NT2/D1 (cell line): Measurements from ENCODE around the gene MRC2.

ENCODE experiments used
- DNase-seq: peaks from one replicate; pipeline ENCODE4 v3.0.0-alpha.2; 2011; ENCODE audit warnings: low read depth, low spot score
- H3K27me3 ChIP-seq: 2 replicates; pipeline ENCODE4 v1.6.0; 2011; ENCODE audit warnings: mild to moderate bottlenecking; ENCODE audit not compliant: insufficient read length, insufficient read depth
- H3K36me3 ChIP-seq: 2 replicates; pipeline ENCODE4 v1.6.1; 2011; ENCODE audit warnings: mild to moderate bottlenecking, low read length, mixed read lengths; ENCODE audit not compliant: insufficient read depth, insufficient read length
- H3K4me1 ChIP-seq: 2 replicates; pipeline ENCODE4 v1.5.1; 2011; ENCODE audit not compliant: insufficient read depth, insufficient read length
- H3K4me3 ChIP-seq: 2 replicates; pipeline ENCODE4 v1.5.1; 2011; ENCODE audit warnings: low read depth; ENCODE audit not compliant: insufficient read length
- H3K9ac ChIP-seq: 2 replicates; pipeline ENCODE4 v1.6.0; 2011; ENCODE audit warnings: low read depth; ENCODE audit not compliant: insufficient read length
- H3K9me3 ChIP-seq: 2 replicates; pipeline ENCODE4 v1.5.1; 2011; ENCODE audit warnings: mild to moderate bottlenecking, low read length; ENCODE audit not compliant: insufficient read depth
- SUZ12 ChIP-seq: IDR thresholded peaks from 2 replicates; pipeline ENCODE4 v1.6.1; 2011; ENCODE audit not compliant: insufficient read length, insufficient read depth; ENCODE audit errors: extremely low read depth
- YY1 ChIP-seq: IDR thresholded peaks from 2 replicates; pipeline ENCODE4 v1.6.1; 2011; ENCODE audit not compliant: insufficient read length, insufficient read depth
- ZNF274 ChIP-seq: IDR thresholded peaks from 2 replicates; pipeline ENCODE4 v1.6.1; 2011; ENCODE audit warnings: mild to moderate bottlenecking, low read depth, low read length

MRC2 gene

DNA sequence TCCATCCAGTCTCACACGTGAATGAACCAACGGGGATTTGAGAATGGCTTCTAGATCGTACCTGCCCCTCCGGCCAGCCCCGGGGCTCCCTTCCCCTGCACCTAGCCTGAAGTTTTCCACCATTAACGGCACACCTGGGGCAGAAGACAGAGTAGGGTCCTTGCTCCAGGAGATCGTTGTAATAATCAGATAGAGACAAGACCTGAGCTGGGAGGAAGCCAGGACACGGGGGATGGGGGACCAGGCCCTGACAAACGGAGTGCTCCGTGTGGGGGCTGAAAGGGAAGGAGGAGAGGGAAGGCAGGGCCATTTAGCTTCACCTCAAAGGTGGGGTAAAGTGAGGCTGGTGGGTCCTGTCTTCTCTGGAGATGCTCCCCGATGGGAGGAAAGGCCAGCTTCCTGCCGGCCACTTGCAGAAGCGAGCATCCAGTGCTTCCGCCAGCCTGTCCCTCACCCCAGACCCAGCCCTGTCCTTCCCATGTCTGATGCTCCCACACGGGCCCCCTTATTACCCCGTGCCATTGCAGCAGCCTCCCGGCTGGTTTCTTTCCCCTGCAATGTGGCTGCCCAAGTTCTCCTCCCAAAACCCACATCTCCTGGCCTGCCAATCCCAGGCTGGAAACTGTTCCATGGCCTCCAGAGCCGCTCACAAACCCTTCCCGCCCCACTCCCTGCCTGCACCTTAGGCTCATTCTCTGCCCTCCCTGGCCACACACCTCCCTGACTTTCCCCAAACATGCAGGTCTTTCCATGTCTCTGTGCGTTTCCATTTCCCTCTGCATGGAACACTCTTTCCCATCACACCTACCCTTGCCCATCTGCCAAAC is 79.3 kb downstream of the MRC2 start:
- TF ChIP-seq YY1 = no peak
- no peak for TF ChIP-seq SUZ12
- no peak for TF ChIP-seq ZNF274
- Histone ChIP-seq H3K9ac (no peak overlapping the region), H3K9me3 (peaks cover 19% of the 10 kb centered on the region), H3K36me3 (no peaks in the 10 kb centered on the region), H3K4me1 (peaks cover 23% of the 10 kb centered on the region), H3K4me3 (no peak overlapping the region), H3K27me3 (peaks cover 75% of the 10 kb centered on the region)
- no peak for DNase-seq

DNA sequence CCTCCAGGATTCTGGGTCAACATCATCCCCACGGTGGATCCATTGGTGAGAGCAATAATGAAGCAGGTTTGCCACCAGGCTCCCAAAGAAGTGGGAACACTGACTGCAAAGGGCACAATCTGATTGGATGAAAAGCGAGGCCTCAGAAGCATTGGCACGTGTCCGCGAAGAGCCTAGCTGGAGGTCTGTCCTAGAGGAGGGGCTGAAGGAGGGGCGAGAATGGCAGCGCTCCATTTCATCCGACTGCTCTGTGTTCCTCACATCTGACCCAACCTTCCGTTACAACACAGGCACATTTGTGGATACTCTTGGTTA is 79.9 kb downstream of the MRC2 start:
- H3K36me3 ChIP-seq = no peaks in the 10 kb centered on the region
- DNase-seq = no peak
- peaks cover 24% of the 10 kb centered on the region for H3K4me1 ChIP-seq
- no peak for TF ChIP-seq YY1
- no peak for TF ChIP-seq SUZ12
- no peak for TF ChIP-seq ZNF274
- peaks cover 73% of the 10 kb centered on the region for H3K27me3 ChIP-seq
- H3K9ac ChIP-seq = no peak overlapping the region
- no peak overlapping the region for H3K4me3 ChIP-seq
- peaks cover 19% of the 10 kb centered on the region for H3K9me3 ChIP-seq

DNA sequence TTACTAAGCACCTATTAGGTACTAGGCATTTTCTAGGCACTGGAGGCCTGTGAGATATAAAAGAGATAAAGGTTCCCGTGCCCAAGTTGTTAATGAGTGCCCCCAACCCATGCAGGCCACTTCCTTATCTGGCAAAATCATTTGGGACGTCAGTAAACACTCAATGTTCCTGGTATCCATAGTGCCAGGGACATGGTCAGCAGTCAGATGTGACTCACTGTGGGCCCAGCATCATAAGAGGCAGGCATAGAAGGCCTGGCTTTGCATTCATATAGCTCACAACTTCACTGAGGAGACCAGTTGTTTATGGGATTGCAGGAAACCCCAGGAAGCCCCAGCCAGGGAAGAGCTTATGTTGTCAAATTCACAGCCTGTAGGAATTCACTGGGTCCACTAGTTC is 81.1 kb downstream of the MRC2 start:
- no peak for TF ChIP-seq YY1
- no peak for TF ChIP-seq SUZ12
- TF ChIP-seq ZNF274 = no peak
- peaks cover 19% of the 10 kb centered on the region for H3K9me3 ChIP-seq
- no peaks in the 10 kb centered on the region for H3K36me3 ChIP-seq
- peaks cover 63% of the 10 kb centered on the region for H3K27me3 ChIP-seq
- H3K4me1 ChIP-seq = peaks cover 16% of the 10 kb centered on the region
- no peak for DNase-seq
- H3K4me3 ChIP-seq = no peak overlapping the region
- no peak overlapping the region for H3K9ac ChIP-seq

DNA sequence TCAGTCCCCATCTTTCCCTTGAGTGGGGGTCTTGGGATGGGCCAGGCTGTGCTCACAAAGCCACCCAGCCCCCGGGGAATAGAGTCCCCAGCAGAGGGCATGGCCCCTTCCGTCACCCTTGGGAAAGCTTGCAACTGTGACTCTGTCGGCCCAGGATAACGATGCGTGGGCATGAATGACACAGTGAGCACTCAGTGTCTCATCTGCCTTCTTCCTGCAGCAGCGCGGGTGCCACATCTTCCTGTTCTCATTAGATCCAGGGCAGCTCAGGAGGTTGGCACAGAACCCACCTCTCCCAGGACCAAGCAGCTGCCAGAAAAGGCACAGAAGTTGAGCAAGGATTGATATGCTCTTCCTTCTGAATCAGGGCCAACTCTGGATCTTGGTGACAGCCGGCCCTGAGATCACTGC is 84.7 kb downstream of the MRC2 start:
- Histone ChIP-seq H3K36me3 (no peaks in the 10 kb centered on the region), H3K4me1 (peaks cover 5% of the 10 kb centered on the region), H3K4me3 (no peak overlapping the region), H3K27me3 (peaks cover 34% of the 10 kb centered on the region), H3K9me3 (peaks cover 19% of the 10 kb centered on the region), H3K9ac (no peak overlapping the region)
- DNase-seq = no peak
- TF ChIP-seq ZNF274 = no peak
- no peak for TF ChIP-seq SUZ12
- TF ChIP-seq YY1 = no peak

DNA sequence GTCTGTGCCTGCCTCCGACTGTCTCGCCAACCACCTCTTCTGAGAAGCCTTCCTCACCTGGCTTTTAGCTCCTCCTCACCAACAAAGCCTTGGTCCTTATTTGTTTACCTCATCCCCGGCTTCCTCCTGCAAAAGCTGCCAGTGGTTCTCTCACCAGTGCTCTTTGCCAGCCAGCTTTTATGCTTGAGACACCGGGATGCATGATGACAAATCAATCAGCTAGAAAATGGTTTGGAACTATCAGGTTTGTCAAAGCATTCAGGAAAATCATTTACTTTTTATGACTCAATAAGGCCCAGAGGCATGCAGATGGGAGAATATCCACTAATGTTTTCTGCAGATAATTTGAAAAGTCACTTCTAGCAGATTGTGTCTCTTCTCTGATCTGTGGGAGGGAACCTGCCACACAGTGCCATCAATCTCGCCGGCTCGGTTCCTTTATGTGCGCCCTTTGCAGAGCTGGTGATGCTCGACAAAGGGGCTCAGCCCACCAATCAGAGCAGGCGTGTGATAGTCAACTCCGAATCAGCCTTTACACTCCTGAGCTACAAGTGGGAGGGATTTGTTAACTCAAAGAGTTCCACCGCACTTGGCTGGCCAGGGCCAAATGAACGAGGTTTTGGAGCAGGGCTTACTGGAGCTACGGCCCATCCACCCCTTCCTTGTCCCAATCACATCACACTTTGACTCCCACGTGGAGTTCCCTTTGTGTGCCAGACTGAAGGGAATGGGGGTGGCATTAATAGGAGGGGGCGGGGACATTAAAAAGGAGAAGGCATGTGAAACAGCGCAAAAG is 85.8 kb downstream of the MRC2 start:
- Histone ChIP-seq H3K27me3 (peaks cover 30% of the 10 kb centered on the region), H3K9ac (no peak overlapping the region), H3K9me3 (peaks cover 9% of the 10 kb centered on the region), H3K36me3 (no peaks in the 10 kb centered on the region), H3K4me3 (no peak overlapping the region), H3K4me1 (peaks cover 5% of the 10 kb centered on the region)
- TF ChIP-seq YY1 = no peak
- no peak for TF ChIP-seq ZNF274
- no peak for TF ChIP-seq SUZ12
- DNase-seq = no peak

DNA sequence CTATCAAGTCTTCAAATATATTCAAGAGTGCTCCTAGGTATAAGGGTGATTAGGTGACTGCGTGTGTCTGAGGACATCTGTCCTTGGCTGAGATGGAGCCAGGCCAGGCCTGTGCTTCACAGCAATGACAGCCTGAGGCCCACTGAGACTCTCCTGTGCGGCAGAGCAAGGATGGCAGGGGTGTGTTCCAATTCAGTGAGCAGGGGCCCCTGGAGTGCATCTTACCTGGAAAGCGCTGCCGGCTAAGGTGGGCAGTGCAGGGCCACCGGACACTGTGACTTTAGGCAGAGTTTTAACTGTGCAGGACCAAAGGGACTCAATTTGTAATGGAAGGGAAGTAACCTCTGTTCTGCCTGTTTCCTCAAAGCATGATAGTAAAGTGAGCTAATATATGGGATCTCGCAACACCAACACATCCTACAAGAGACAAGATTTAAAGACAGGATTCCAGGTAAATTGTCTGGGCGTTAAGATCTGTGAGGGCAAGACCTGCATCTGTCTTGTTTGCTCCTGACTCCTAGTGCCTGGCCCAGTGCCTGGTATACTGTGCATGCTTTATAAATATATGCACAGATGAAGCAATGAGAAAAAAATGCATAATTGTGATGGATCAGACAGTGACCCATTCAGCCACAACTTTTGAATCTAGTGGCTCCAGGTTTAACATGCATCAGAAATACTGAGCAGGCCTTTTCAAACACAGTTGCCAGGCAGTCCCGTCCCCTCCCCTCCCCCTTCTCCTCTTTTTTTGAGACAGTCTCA is 86.7 kb downstream of the MRC2 start:
- H3K4me1 ChIP-seq = peaks cover 5% of the 10 kb centered on the region
- no peak for TF ChIP-seq ZNF274
- no peak for TF ChIP-seq YY1
- no peak for TF ChIP-seq SUZ12
- H3K27me3 ChIP-seq = peaks cover 23% of the 10 kb centered on the region
- no peak for DNase-seq
- no peak overlapping the region for H3K4me3 ChIP-seq
- H3K9ac ChIP-seq = no peak overlapping the region
- no peaks in the 10 kb centered on the region for H3K36me3 ChIP-seq
- no peaks in the 10 kb centered on the region; the same call in 1 of the 2 replicates for H3K9me3 ChIP-seq
